Measurements from ENCODE around the gene PRKCA.

PRKCA gene

DNA sequence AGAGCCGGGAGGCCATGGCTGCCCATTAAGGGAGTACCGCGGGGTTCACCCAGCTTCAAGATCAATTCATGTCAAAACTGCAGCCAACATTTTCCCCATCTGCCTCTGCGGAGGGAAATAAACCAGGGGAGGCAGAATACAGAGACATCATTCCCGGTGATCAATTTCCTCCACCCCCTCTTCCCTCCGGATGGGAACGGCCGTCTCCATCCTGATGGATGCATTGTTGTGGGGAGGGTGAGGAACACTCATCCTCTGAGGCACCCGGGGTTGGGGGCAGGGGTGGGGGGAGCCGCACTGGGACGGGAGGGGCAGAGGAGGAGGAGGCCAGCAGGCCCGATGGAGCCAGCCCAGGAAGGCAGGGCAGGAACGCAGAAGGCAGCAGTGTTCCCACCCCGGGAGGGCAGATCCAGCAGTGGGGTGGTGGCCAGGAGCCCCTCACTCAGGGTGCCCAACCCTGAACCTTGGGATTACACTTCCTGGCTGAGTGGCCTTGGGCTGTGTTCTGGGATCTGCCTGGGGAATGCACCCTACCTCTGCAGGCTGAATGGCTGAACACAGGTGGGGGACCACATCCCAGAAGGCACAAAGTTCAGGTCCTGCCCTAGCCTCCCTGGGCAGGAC lies 546.7 kb downstream of the PRKCA start:
- Histone ChIP-seq H3K4me3 (ENCODE audit: insufficient read length, low read depth) (no peak overlapping the region), H3K27me3 (ENCODE audit: insufficient read depth, insufficient read length) (no peaks in the 10 kb centered on the region), H3K36me3 (ENCODE audit: insufficient read depth, insufficient read length, low read length) (no peaks in the 10 kb centered on the region), H3K4me1 (ENCODE audit: insufficient read depth, insufficient read length) (no peaks in the 10 kb centered on the region), H3K9ac (ENCODE audit: insufficient read length, low read depth) (no peak overlapping the region), H3K9me3 (ENCODE audit: insufficient read depth, low read length) (peaks cover 32% of the 10 kb centered on the region)
- no peak for DNase-seq (ENCODE audit: low read depth, low spot score)
- TF ChIP-seq ZNF274 (IDR thresholded peaks at IDR 0.05; ENCODE audit: low read depth, low read length): no peak
- no peak for TF ChIP-seq SUZ12 (IDR thresholded peaks at IDR 0.05; ENCODE audit: extremely low read depth, insufficient read depth, insufficient read length)
- TF ChIP-seq YY1 (IDR thresholded peaks at IDR 0.05; ENCODE audit: insufficient read depth, insufficient read length): no peak

GRCh38 chr17:66849851-66850580 lies 547.6 kb downstream of the PRKCA start:
- H3K27me3 ChIP-seq (ENCODE audit: insufficient read depth, insufficient read length): no peaks in the 10 kb centered on the region
- TF ChIP-seq ZNF274 (IDR thresholded peaks at IDR 0.05; ENCODE audit: low read depth, low read length) (no peak), SUZ12 (IDR thresholded peaks at IDR 0.05; ENCODE audit: extremely low read depth, insufficient read depth, insufficient read length) (no peak), YY1 (IDR thresholded peaks at IDR 0.05; ENCODE audit: insufficient read depth, insufficient read length) (no peak)
- no peak for DNase-seq (ENCODE audit: low read depth, low spot score)
- no peaks in the 10 kb centered on the region for H3K4me1 ChIP-seq (ENCODE audit: insufficient read depth, insufficient read length)
- H3K9me3 ChIP-seq (ENCODE audit: insufficient read depth, low read length): peaks cover 39% of the 10 kb centered on the region
- H3K9ac ChIP-seq (ENCODE audit: insufficient read length, low read depth): no peak overlapping the region
- H3K36me3 ChIP-seq (ENCODE audit: insufficient read depth, insufficient read length, low read length): no peaks in the 10 kb centered on the region
- no peak overlapping the region for H3K4me3 ChIP-seq (ENCODE audit: insufficient read length, low read depth)

DNA sequence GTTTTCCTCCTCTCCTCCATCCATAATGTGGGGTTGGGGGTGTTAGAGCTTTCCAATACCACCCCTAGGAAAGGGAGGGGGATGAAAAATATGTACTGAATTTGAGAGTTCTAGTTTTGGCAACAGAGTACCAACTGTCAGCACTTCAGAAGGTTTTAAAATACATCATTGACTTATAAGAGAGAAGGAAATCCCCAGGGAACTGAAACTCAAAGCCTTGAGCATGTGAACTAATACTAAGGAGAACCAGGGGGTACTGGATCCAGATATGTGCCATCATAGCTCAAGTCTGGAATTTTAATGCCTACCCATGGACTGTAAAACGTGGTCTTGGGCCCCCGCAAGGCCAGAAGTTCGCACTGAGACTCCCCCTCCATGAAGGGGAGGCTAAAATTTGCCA lies 548.3 kb downstream of the PRKCA start:
- no peaks in the 10 kb centered on the region for H3K36me3 ChIP-seq (ENCODE audit: insufficient read depth, insufficient read length, low read length)
- H3K27me3 ChIP-seq (ENCODE audit: insufficient read depth, insufficient read length): no peaks in the 10 kb centered on the region
- H3K9ac ChIP-seq (ENCODE audit: insufficient read length, low read depth): no peak overlapping the region
- no peak for TF ChIP-seq SUZ12 (IDR thresholded peaks at IDR 0.05; ENCODE audit: extremely low read depth, insufficient read depth, insufficient read length)
- no peak for TF ChIP-seq ZNF274 (IDR thresholded peaks at IDR 0.05; ENCODE audit: low read depth, low read length)
- TF ChIP-seq YY1 (IDR thresholded peaks at IDR 0.05; ENCODE audit: insufficient read depth, insufficient read length): no peak
- no peaks in the 10 kb centered on the region for H3K4me1 ChIP-seq (ENCODE audit: insufficient read depth, insufficient read length)
- peaks cover 37% of the 10 kb centered on the region for H3K9me3 ChIP-seq (ENCODE audit: insufficient read depth, low read length)
- no peak for DNase-seq (ENCODE audit: low read depth, low spot score)
- H3K4me3 ChIP-seq (ENCODE audit: insufficient read length, low read depth): no peak overlapping the region

- no peak for TF ChIP-seq ZNF274 (IDR thresholded peaks at IDR 0.05; ENCODE audit: low read depth, low read length)
- no peak for DNase-seq (ENCODE audit: low read depth, low spot score)
- Histone ChIP-seq H3K4me1 (ENCODE audit: insufficient read depth, insufficient read length) (no peaks in the 10 kb centered on the region), H3K36me3 (ENCODE audit: insufficient read depth, insufficient read length, low read length) (no peaks in the 10 kb centered on the region), H3K9ac (ENCODE audit: insufficient read length, low read depth) (no peak overlapping the region), H3K27me3 (ENCODE audit: insufficient read depth, insufficient read length) (no peaks in the 10 kb centered on the region), H3K9me3 (ENCODE audit: insufficient read depth, low read length) (peaks cover 10% of the 10 kb centered on the region), H3K4me3 (ENCODE audit: insufficient read length, low read depth) (no peak overlapping the region)
These were observed 552.8 kb downstream of the PRKCA start for GRCh38 chr17:66855204-66855603.

GRCh38 chr17:66858226-66859083 lies 556.0 kb downstream of the PRKCA start:
- DNase-seq (ENCODE audit: low read depth, low spot score): no peak
- Histone ChIP-seq H3K9me3 (ENCODE audit: insufficient read depth, low read length) (peaks cover 10% of the 10 kb centered on the region), H3K36me3 (ENCODE audit: insufficient read depth, insufficient read length, low read length) (no peaks in the 10 kb centered on the region), H3K4me3 (ENCODE audit: insufficient read length, low read depth) (no peak overlapping the region), H3K4me1 (ENCODE audit: insufficient read depth, insufficient read length) (no peaks in the 10 kb centered on the region), H3K9ac (ENCODE audit: insufficient read length, low read depth) (no peak overlapping the region), H3K27me3 (ENCODE audit: insufficient read depth, insufficient read length) (no peaks in the 10 kb centered on the region)
- no peak for TF ChIP-seq SUZ12 (IDR thresholded peaks at IDR 0.05; ENCODE audit: extremely low read depth, insufficient read depth, insufficient read length)
- TF ChIP-seq YY1 (IDR thresholded peaks at IDR 0.05; ENCODE audit: insufficient read depth, insufficient read length): no peak
- no peak for TF ChIP-seq ZNF274 (IDR thresholded peaks at IDR 0.05; ENCODE audit: low read depth, low read length)

DNA sequence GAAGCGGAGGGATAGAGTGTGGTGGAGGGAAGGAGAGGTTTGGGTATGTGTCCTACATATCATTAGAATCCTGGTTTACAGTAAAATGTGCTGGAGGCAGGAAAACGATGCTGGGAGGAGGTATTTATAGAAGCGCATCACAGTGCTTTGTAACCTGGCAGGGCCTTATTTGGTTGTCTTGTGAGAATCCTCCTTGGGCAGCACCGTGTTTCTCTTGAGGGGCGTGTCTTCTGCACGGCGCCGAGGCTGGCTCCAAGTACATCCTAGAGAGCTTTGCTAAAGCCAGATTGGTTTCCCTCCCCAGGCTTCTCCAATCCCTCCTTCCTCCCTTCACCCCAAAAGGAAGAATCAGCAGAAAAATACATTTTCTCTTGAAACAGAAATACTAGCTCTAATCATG lies 556.9 kb downstream of the PRKCA start:
- no peaks in the 10 kb centered on the region for H3K4me1 ChIP-seq (ENCODE audit: insufficient read depth, insufficient read length)
- DNase-seq (ENCODE audit: low read depth, low spot score): no peak
- TF ChIP-seq SUZ12 (IDR thresholded peaks at IDR 0.05; ENCODE audit: extremely low read depth, insufficient read depth, insufficient read length) (no peak), YY1 (IDR thresholded peaks at IDR 0.05; ENCODE audit: insufficient read depth, insufficient read length) (no peak), ZNF274 (IDR thresholded peaks at IDR 0.05; ENCODE audit: low read depth, low read length) (no peak)
- no peak overlapping the region for H3K9ac ChIP-seq (ENCODE audit: insufficient read length, low read depth)
- H3K9me3 ChIP-seq (ENCODE audit: insufficient read depth, low read length): peaks cover 13% of the 10 kb centered on the region; the same call in 1 of the 2 replicates
- H3K27me3 ChIP-seq (ENCODE audit: insufficient read depth, insufficient read length): no peaks in the 10 kb centered on the region
- no peaks in the 10 kb centered on the region for H3K36me3 ChIP-seq (ENCODE audit: insufficient read depth, insufficient read length, low read length)
- no peak overlapping the region for H3K4me3 ChIP-seq (ENCODE audit: insufficient read length, low read depth)

DNA sequence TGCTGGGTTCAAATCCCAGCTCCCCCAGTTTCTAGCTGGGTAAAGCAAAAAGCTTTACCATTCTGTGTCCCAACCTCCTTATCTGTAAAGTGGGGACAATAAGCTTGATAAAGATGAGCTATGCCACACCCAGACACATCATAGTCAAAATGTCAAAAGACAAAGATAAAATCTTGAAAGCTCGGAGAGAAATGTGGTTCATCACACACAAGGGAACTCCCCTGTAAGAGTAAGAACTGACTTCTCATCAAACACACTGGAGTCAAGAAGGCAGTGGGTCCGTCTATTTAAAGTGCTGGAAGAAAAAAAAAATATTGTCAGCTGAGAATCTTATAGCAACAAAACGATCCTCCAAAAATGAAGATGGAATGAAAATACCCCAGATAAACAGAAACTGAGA lies 557.8 kb downstream of the PRKCA start:
- H3K9me3 ChIP-seq (ENCODE audit: insufficient read depth, low read length): peaks cover 4% of the 10 kb centered on the region; the same call in 1 of the 2 replicates
- no peak overlapping the region for H3K9ac ChIP-seq (ENCODE audit: insufficient read length, low read depth)
- H3K4me1 ChIP-seq (ENCODE audit: insufficient read depth, insufficient read length): no peaks in the 10 kb centered on the region
- TF ChIP-seq SUZ12 (IDR thresholded peaks at IDR 0.05; ENCODE audit: extremely low read depth, insufficient read depth, insufficient read length) (no peak), ZNF274 (IDR thresholded peaks at IDR 0.05; ENCODE audit: low read depth, low read length) (no peak), YY1 (IDR thresholded peaks at IDR 0.05; ENCODE audit: insufficient read depth, insufficient read length) (no peak)
- no peaks in the 10 kb centered on the region for H3K36me3 ChIP-seq (ENCODE audit: insufficient read depth, insufficient read length, low read length)
- no peaks in the 10 kb centered on the region for H3K27me3 ChIP-seq (ENCODE audit: insufficient read depth, insufficient read length)
- H3K4me3 ChIP-seq (ENCODE audit: insufficient read length, low read depth): no peak overlapping the region
- DNase-seq (ENCODE audit: low read depth, low spot score): no peak

Data from NT2/D1 (cell line).